Activated T-cell treated with anti-CD3 and anti-CD28 coated beads, Interleukin-2, amount 50 U/mL, for 72 hours (primary cell): ENCODE measurements around the gene MMADHC. TPM values are rescaled to one million over a fixed set of nuclear protein-coding genes. Genes with fewer than 3 reads are reported as not detected.

ENCODE experiments used
- ATAC-seq, 2 donors: fragments of 150-1000 bp; cut with Tn5 transposase; replicated peaks in 1 of 2; 2 replicates each; pipeline ENCODE4 v1.10.0; 2021; ENCODE audit warnings: moderate library complexity in 2 of 2, mild to moderate bottlenecking in 1 of 2
- DNase-seq, 2 donors: peaks; one replicate each; pipeline ENCODE4 v3.0.0; 2021 to 2022; ENCODE audit warnings: mixed read lengths in 1 of 2
- H3K27ac Mint-ChIP-seq: one replicate; pipeline ENCODE4 v1.8.0; 2022; ENCODE audit warnings: mild to moderate bottlenecking, moderate library complexity, mixed read lengths
- H3K27me3 Mint-ChIP-seq: one replicate; pipeline ENCODE4 v1.8.0; 2022; ENCODE audit warnings: low read depth, mixed read lengths
- H3K36me3 Mint-ChIP-seq, 2 donors: one replicate each; pipeline ENCODE4 v1.8.0; 2022; ENCODE audit warnings: mixed read lengths in 2 of 2, mild to moderate bottlenecking in 1 of 2; ENCODE audit not compliant: insufficient read depth in 2 of 2
- H3K4me1 Mint-ChIP-seq: one replicate; pipeline ENCODE4 v1.8.0; 2022; ENCODE audit warnings: low read depth, mixed read lengths
- H3K4me3 Mint-ChIP-seq, 2 donors: one replicate each; pipeline ENCODE4 v1.8.0; 2022; ENCODE audit warnings: mild to moderate bottlenecking in 2 of 2, mixed read lengths in 2 of 2, moderate library complexity in 2 of 2
- H3K9me3 Mint-ChIP-seq, 2 donors: one replicate each; pipeline ENCODE4 v1.8.0; 2022; ENCODE audit warnings: mixed read lengths in 2 of 2
- total RNA-seq, 2 donors: library from RNA; stranded (reverse); gene quantifications; one replicate each; pipeline ENCODE4 v1.2.3, GENCODE V29; 2022

Gene MMADHC
- total RNA-seq, 2 donors from 2014 or later, result 125 to 128 TPM

DNA sequence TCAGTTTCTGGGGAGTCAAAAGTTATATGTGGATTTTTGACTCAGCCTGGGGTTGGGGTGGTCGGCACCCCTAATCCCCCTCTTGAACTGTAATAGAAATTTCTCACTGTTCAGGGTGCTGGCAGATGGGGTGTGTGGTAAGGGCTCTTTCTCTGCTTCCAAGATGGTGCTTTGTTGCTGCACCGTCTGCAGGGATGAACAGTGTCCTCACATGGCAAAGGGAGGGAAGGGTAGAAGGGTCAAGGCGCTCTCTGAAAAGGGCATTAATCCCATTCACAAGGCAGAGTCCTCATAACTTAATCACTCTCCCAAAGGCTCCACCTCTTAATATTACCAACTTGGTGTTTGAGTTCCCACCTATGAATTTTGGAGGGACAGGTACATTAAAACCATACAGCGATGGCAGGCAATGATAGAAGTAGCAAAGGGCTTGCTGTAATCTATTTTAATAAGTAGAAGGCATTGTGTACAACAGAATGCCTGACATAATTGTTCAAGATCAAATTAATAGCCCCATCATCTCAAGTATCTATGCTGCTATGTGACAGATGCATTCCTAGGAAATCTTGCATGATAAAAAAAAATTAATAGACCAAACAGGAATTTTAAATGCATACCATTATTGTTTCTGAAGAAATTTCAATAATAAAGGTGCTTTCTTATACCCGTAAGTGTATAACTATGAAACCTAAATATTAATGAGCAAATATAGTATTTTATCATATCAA, 28.1 kb downstream of the MMADHC start:
- no peak for DNase-seq
- Mint-ChIP-seq H3K27me3 (peaks cover 11% of the 10 kb centered on the region), H3K4me1 (no peaks in the 10 kb centered on the region), H3K36me3 (no peaks in the 10 kb centered on the region), H3K9me3 (no peaks in the 10 kb centered on the region), H3K4me3 (no peak overlapping the region), H3K27ac (no peak overlapping the region)
- ATAC-seq, result no peak

DNA sequence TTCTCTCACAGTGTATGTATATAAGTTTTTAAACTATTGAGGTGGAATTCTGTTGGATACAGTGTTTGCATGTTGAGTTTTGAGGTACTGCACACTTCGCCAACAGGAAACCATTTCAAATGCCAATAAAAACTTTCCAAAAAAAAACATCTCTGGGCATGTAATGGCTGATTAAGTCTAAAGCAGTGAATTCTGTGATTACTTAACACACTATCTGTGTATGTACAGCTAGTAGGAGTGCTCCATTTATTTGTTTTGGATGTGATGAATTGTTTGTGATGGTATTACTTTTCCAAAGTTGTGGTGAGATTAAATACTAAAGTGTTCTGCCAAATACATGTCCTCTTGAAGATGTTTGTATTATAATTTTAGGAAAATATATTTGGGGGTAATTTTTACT, 31.1 kb downstream of the MMADHC start:
- H3K9me3 Mint-ChIP-seq, result no peaks in the 10 kb centered on the region
- H3K36me3 Mint-ChIP-seq, result no peaks in the 10 kb centered on the region
- H3K27ac Mint-ChIP-seq, result no peak overlapping the region
- ATAC-seq (no peak), DNase-seq (no peak)
- no peak overlapping the region for H3K4me3 Mint-ChIP-seq
- H3K4me1 Mint-ChIP-seq, result no peaks in the 10 kb centered on the region
- peaks cover 34% of the 10 kb centered on the region for H3K27me3 Mint-ChIP-seq

DNA sequence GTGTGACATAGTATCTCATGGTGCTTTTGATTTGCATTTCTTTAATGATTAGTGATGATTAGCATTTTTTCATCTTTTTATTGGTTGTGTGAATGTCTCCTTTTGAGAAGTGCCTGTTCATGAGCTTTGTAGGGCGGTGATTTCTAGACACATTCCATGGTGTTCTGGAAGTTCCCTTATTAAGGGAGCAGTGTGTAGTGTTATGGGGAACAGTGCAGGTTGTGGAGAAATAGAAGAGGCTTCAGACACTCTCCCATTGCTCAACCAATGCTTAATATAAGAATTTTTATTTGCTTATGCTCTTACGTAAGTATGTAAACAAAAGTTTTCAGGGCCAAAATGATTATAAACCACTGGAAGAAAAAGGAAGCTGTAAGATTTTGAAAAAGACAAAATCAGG, 34.7 kb downstream of the MMADHC start:
- H3K9me3 Mint-ChIP-seq, result no peaks in the 10 kb centered on the region
- H3K36me3 Mint-ChIP-seq, result peaks cover 0 to 6% of the 10 kb centered on the region in 2 donors
- H3K27ac Mint-ChIP-seq, result no peak overlapping the region
- H3K27me3 Mint-ChIP-seq, result peaks cover 34% of the 10 kb centered on the region
- no peak overlapping the region for H3K4me3 Mint-ChIP-seq
- no peak for DNase-seq
- H3K4me1 Mint-ChIP-seq, result no peaks in the 10 kb centered on the region
- ATAC-seq, result no peak

DNA sequence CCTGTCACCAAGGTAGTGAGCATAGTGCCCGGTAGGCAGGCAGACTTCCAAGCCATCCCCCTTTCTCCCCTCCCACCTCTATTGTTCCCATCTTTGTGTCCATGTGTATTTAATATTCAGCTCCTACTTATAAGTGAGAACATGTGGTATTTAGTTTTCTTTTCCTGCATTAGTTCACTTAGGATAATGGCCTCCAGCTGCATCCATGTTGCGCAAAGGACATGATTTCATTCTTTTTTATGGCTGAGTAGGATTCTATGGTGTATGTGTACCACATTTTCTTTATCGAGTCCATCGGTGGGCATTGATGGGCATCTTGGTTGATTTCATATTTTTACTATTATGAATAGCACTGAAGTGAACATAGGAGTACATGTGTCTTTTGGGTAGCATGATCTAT, 35.3 kb downstream of the MMADHC start:
- peaks cover 34% of the 10 kb centered on the region for H3K27me3 Mint-ChIP-seq
- no peak overlapping the region for H3K4me3 Mint-ChIP-seq
- peaks cover 0 to 6% of the 10 kb centered on the region in 2 donors for H3K36me3 Mint-ChIP-seq
- H3K27ac Mint-ChIP-seq, result no peak overlapping the region
- no peaks in the 10 kb centered on the region for H3K9me3 Mint-ChIP-seq
- no peak for DNase-seq
- no peaks in the 10 kb centered on the region for H3K4me1 Mint-ChIP-seq
- ATAC-seq, result no peak

DNA sequence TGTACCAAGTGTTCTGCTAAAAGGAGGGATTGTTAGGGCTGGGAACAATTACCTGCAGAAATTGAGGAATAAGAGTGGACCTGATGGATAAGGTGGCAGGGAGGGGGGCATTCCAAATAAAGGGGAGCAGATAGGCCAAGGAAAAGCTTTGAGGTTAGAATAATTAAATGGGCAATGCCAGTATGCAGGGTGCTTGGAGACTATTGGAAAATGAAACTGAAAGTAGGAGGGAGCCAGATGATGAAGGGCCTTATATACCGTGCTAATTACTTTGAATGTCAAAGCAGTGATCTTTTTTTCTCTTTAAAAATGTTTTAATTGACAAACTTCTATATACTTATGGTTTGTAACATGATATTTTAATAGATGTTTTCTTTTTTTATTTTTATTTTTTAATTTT, 42.9 kb downstream of the MMADHC start:
- no peak overlapping the region for H3K27ac Mint-ChIP-seq
- peaks cover 4% of the 10 kb centered on the region for H3K4me1 Mint-ChIP-seq
- ATAC-seq (no peak), DNase-seq (no peak)
- H3K36me3 Mint-ChIP-seq, result peaks cover 0 to 4% of the 10 kb centered on the region in 2 donors
- peak overlapping the region in 1 of 2 donors; percentile 56 for H3K4me3 Mint-ChIP-seq
- H3K27me3 Mint-ChIP-seq, result no peaks in the 10 kb centered on the region
- peaks cover 0 to 3% of the 10 kb centered on the region in 2 donors for H3K9me3 Mint-ChIP-seq

DNA sequence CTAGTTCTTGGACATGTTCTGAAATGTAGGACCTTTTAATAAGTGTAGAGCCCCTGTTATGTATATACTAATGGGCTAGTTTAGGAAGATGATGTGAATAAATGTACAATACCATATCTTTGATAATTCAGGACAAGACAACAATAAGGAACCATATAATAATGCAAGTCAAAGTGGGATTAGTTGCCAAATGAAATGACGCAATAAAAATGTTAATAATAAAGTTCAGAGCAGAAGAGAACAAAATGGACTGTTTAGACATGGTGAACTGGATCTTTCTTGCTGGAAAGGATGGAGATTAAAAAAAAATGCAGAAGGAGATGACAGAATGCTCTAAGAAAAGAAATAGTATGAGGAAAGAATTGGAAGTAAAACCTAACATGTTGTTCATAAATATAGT, 43.7 kb downstream of the MMADHC start:
- H3K9me3 Mint-ChIP-seq, result peaks cover 0 to 3% of the 10 kb centered on the region in 2 donors
- peak overlapping the region; percentile 32 for H3K27ac Mint-ChIP-seq
- DNase-seq (no peak), ATAC-seq (no peak)
- H3K27me3 Mint-ChIP-seq, result no peaks in the 10 kb centered on the region
- H3K4me1 Mint-ChIP-seq, result peaks cover 4% of the 10 kb centered on the region
- peak overlapping the region in 1 of 2 donors; percentile 29 for H3K4me3 Mint-ChIP-seq
- H3K36me3 Mint-ChIP-seq, result peaks cover 0 to 2% of the 10 kb centered on the region in 2 donors

DNA sequence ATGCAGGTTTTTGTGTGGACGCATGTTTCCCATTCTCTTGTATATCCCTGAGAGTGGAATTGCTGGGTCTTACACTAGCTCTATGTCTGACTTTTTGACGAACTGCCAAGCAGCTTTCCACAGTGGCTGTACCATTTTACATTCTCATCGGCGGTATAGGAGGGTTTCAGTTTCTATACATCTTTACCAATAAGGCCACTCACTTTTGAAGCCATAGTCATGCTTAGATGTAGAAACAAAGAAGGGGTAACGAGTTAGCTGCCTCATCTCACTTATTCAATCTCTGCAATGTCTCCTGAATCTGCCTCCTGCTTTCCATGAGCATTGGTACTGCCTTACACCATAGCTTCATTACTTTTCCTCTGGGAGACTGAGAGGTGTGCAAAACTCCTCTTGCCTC, 47.4 kb downstream of the MMADHC start:
- no peak overlapping the region for H3K4me3 Mint-ChIP-seq
- H3K27ac Mint-ChIP-seq, result no peak overlapping the region
- ATAC-seq, result no peak
- H3K36me3 Mint-ChIP-seq, result no peaks in the 10 kb centered on the region
- no peaks in the 10 kb centered on the region for H3K27me3 Mint-ChIP-seq
- DNase-seq, result no peak
- peaks cover 12% of the 10 kb centered on the region for H3K4me1 Mint-ChIP-seq
- H3K9me3 Mint-ChIP-seq, result peaks cover 2 to 3% of the 10 kb centered on the region in 2 donors

DNA sequence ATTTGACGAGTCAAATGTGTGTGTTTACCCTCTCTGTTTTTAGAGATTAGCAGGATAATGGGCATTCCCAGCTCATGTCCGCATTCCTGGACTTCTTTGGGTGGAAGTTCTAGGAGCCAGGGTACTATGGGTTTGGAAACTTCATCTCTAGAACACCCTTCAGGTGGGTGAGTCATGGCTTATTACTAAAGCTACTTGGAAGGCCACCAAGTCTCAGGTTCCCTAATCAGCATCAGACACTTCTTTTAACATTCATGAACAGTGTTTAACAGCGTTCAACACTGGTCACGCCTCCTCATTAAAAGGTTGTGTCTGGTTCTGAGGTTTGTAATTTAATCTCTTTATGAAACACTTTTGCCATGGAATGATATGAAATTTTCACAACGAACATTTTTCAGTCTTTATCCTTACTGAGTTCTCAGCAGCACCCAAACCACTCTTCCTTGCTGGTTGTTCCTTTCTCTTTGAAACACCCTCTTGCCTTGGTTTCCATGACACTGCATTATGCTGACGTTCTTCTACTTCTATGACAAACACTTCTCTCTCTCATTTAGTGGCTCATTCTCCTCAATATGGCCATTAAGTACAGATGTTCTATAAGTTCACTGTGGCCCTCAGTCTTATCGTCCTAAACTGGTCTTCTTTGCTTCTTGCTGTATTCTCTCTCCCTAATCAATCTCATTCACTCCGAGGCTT, 49.3 kb downstream of the MMADHC start:
- no peak overlapping the region for H3K27ac Mint-ChIP-seq
- H3K27me3 Mint-ChIP-seq, result no peaks in the 10 kb centered on the region
- peaks cover 0 to 2% of the 10 kb centered on the region in 2 donors for H3K9me3 Mint-ChIP-seq
- peak; percentile 42 to 48 for ATAC-seq
- peaks cover 8% of the 10 kb centered on the region for H3K4me1 Mint-ChIP-seq
- no peaks in the 10 kb centered on the region for H3K36me3 Mint-ChIP-seq
- no peak for DNase-seq
- no peak overlapping the region for H3K4me3 Mint-ChIP-seq

DNA sequence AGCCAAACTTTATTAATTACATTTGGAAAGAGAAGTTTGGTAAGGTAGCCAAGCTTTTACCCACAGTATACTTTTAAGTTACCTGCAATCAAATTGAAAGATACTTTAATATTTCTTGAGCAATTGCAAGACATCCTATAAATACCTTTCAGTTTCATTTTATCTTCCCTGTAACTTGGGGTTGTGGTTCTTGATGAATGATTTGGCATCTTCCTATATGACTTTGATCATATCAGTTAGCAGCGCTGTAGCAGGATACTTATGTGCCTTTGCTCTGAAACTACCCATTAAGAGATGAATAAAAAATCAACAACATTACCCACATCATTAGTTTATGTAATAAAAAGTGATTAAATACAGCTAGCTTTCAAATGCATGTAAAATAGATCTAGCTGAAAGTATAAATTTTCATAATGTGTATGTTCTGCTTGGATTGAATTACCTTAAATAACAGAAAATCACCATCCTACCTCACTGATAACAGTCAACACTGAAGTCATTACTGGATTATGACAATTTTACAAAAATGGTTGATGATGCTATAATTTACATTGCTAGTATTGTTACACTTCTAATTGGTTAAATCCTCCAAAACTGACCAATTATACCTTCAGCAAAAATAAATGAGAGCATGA, 50.4 kb downstream of the MMADHC start:
- H3K9me3 Mint-ChIP-seq, result peaks cover 0 to 2% of the 10 kb centered on the region in 2 donors
- no peak overlapping the region for H3K27ac Mint-ChIP-seq
- no peaks in the 10 kb centered on the region for H3K36me3 Mint-ChIP-seq
- H3K4me1 Mint-ChIP-seq, result peaks cover 8% of the 10 kb centered on the region
- no peak for DNase-seq
- H3K27me3 Mint-ChIP-seq, result no peaks in the 10 kb centered on the region
- ATAC-seq, result peak; percentile 85 to 89
- H3K4me3 Mint-ChIP-seq, result no peak overlapping the region

DNA sequence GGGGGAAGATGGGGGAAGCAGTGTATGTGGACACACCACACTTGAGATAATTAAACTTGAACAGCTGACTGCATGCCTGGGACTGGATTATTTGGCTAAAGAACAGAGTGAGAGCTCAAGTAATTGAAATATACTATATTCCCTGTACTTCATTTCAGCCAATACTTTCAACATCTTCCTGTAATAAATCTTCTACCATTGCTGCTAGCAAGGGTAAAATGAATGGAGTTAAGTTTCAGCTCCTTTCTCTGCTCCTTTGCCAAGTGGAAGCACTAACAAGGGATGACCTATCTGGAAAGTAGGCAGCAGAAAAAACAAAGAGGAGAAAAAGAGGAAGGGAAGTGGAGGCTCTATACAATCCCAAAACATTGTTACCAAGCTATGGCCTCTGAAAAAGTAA, 50.9 kb downstream of the MMADHC start:
- peaks cover 8% of the 10 kb centered on the region for H3K4me1 Mint-ChIP-seq
- H3K27ac Mint-ChIP-seq, result no peak overlapping the region
- no peak for ATAC-seq
- H3K4me3 Mint-ChIP-seq, result no peak overlapping the region
- H3K36me3 Mint-ChIP-seq, result no peaks in the 10 kb centered on the region
- DNase-seq, result no peak
- H3K9me3 Mint-ChIP-seq, result peaks cover 0 to 2% of the 10 kb centered on the region in 2 donors
- H3K27me3 Mint-ChIP-seq, result no peaks in the 10 kb centered on the region

DNA sequence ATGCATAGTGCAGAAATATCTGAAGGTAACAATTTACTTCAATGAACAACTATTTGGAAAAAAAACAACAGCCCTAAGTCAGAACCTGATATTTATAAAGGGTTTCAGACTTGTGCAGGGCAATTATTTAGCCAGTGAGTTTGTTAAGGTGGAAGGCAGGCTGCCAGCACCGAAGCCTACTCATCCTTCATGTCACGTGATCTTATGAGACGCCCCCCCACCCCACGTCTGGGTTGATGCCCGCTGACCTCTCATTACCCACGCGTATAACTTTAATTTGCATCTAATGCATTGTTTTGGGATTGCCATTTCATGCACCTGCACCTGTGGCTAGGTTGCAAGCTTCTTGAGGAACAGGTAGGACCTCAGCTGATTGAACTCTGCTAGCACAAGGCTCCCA, 52.9 kb downstream of the MMADHC start:
- no peaks in the 10 kb centered on the region for H3K27me3 Mint-ChIP-seq
- H3K4me1 Mint-ChIP-seq, result peaks cover 8% of the 10 kb centered on the region
- ATAC-seq (no peak), DNase-seq (no peak)
- no peaks in the 10 kb centered on the region for H3K36me3 Mint-ChIP-seq
- no peak overlapping the region for H3K4me3 Mint-ChIP-seq
- H3K9me3 Mint-ChIP-seq, result peaks cover 0 to 2% of the 10 kb centered on the region in 2 donors
- no peak overlapping the region for H3K27ac Mint-ChIP-seq

DNA sequence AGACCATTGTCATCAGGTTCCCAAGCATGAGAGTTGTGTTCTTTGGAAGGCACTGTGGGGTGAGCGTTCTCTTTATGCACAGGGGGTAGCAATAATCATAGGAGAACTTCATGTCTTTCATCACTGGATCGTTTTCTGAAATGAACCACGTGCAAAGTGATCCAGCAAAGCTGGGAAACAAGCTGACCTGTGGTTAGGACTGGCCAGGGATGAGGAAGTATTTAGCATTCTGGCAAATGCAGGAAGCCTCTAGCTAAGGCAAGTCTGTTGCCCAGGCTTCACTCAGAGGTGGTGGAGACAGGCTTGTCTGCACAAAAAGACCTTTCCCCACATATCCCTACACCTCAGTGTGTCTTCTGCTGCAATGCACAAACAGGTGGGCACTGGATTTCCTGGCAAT, 58.6 kb downstream of the MMADHC start:
- no peaks in the 10 kb centered on the region for H3K9me3 Mint-ChIP-seq
- ATAC-seq, result no peak
- no peaks in the 10 kb centered on the region for H3K4me1 Mint-ChIP-seq
- H3K27me3 Mint-ChIP-seq, result peaks cover 10% of the 10 kb centered on the region
- H3K36me3 Mint-ChIP-seq, result no peaks in the 10 kb centered on the region
- DNase-seq, result no peak
- no peak overlapping the region for H3K4me3 Mint-ChIP-seq
- no peak overlapping the region for H3K27ac Mint-ChIP-seq

DNA sequence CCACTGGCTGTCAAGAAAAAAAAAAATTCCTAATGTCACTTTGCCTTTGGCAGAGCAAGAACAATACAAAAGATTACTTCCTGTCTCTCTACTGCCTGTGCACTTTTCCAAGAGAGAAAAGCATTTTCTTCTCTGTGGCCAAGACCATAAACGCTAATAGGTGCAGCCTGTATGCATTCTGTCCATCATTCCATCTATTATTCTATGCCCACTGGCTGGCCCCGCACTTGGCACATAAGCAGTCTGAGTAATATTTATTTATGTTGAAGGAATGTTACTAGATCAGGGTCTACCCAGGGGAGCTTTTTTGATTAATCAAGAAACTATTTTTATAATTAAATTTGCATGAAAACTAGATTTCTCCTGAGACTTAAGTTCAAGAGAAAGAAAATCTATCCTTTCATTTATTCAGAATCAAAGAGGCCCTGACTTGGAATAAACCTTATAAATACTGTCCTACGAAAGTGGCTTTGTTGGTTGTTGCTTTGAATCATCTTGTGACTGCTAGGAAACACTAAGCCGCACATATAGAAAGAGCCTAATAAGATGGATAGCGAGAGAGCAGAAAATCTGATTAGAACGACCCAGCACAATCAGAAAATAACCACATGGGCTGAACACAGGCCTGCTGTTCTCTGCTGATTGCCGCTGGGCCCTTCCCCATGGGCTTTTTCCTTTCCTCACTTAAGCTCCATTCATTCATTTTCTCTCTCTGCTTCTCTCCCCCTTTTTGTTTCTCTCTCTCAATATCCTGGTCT, 59.4 kb downstream of the MMADHC start:
- Mint-ChIP-seq H3K36me3 (peaks cover 0 to 2% of the 10 kb centered on the region in 2 donors), H3K4me1 (no peaks in the 10 kb centered on the region), H3K4me3 (no peak overlapping the region), H3K27ac (no peak overlapping the region), H3K9me3 (no peaks in the 10 kb centered on the region), H3K27me3 (peaks cover 15% of the 10 kb centered on the region)
- no peak for ATAC-seq
- DNase-seq, result no peak
